Stimulated activated naive CD4-positive, alpha-beta T cell (primary cell): Measurements from ENCODE around the gene KLK13.

Experiments used
- DNase-seq, 6 experiments: peaks; one replicate each; lab custom pipeline; 2025; lab: John Stamatoyannopoulos, UW

Gene KLK13

GRCh38 chr19:51019544-51019925, 45.4 kb downstream of the KLK13 start, which contains the start of gene KLK10:
Gene KLK10, minus strand, starts transcription at chr19:51019709. Its CDS starts 579 bp downstream, at chr19:51019130.
- no peak for DNase-seq

GRCh38 chr19:51018745-51019543, 45.9 kb downstream of the KLK13 start:
- no peak for DNase-seq

- DNase-seq = peak in 3 of 6 experiments; percentile 12 to 33 (median 31)
Measured at GRCh38 chr19:51016798-51017683, 47.9 kb downstream of the KLK13 start.

- no peak for DNase-seq
Measured at GRCh38 chr19:51015691-51016267, 49.1 kb downstream of the KLK13 start.

GRCh38 chr19:51014242-51014641, 50.6 kb downstream of the KLK13 start:
- no peak for DNase-seq

GRCh38 chr19:51012661-51013190, 52.2 kb downstream of the KLK13 start:
- DNase-seq = no peak

- no peak for DNase-seq
Measured at GRCh38 chr19:51010066-51010795, 54.7 kb downstream of the KLK13 start.

GRCh38 chr19:51009061-51009891, 55.6 kb downstream of the KLK13 start:
- no peak for DNase-seq

- DNase-seq = no peak
Measured at GRCh38 chr19:51007488-51007887, 57.4 kb downstream of the KLK13 start.

- no peak for DNase-seq
Measured at GRCh38 chr19:51006406-51006805, 58.5 kb downstream of the KLK13 start.
